Left ventricle myocardium inferior (tissue), 1 donor: Measurements from ENCODE around the gene ZFHX3. TPM values are rescaled to one million over a fixed set of nuclear protein-coding genes. Genes with fewer than 3 reads are reported as not detected.

ENCODE experiments used
- DNase-seq: peaks from one replicate; pipeline ENCODE4 v3.0.0-alpha.2; 2020
- H3K27ac ChIP-seq: fragments of 200-600 bp; replicated peaks from 2 replicates; pipeline ENCODE4 v1.8.0; 2021
- H3K27me3 ChIP-seq: fragments of 200-600 bp; 2 replicates; pipeline ENCODE4 v1.8.0; 2021; ENCODE audit warnings: low read depth
- H3K36me3 ChIP-seq: fragments of 200-600 bp; 2 replicates; pipeline ENCODE4 v1.8.0; 2021
- H3K4me1 ChIP-seq: fragments of 200-600 bp; 2 replicates; pipeline ENCODE4 v1.8.0; 2021
- H3K4me3 ChIP-seq: fragments of 200-600 bp; 2 replicates; pipeline ENCODE4 v1.8.0; 2021; ENCODE audit warnings: mild to moderate bottlenecking, moderate library complexity
- H3K9me3 ChIP-seq: fragments of 200-600 bp; replicated peaks from 2 replicates; pipeline ENCODE4 v1.8.0; 2021
- CTCF ChIP-seq: fragments of 200-600 bp; IDR thresholded peaks from 2 replicates; pipeline ENCODE4 v1.8.0; 2021; ENCODE audit warnings: antibody characterized with exemption, mild to moderate bottlenecking, borderline replicate concordance
- intact Hi-C: fragments of 100-400 bp; cut with micrococcal nuclease; formaldehyde crosslinking; loops from one replicate; pipeline ENCODE4 v1.11.0; 2022
- total RNA-seq: library from RNA; stranded (reverse); fragmentation: NEBNext Ultra II Directional; extraction: Animal tissue kit (Norgen Biotek cat#: 25700); gene quantifications from one replicate; pipeline ENCODE4 v1.2.1, GENCODE V29; 2021
- donor health status: DM: no; HTN: yes; CAD: no; lungs with severe emphysema.

ZFHX3 gene
- total RNA-seq, 1 donor from 2014 or later = 9.6 TPM

DNA sequence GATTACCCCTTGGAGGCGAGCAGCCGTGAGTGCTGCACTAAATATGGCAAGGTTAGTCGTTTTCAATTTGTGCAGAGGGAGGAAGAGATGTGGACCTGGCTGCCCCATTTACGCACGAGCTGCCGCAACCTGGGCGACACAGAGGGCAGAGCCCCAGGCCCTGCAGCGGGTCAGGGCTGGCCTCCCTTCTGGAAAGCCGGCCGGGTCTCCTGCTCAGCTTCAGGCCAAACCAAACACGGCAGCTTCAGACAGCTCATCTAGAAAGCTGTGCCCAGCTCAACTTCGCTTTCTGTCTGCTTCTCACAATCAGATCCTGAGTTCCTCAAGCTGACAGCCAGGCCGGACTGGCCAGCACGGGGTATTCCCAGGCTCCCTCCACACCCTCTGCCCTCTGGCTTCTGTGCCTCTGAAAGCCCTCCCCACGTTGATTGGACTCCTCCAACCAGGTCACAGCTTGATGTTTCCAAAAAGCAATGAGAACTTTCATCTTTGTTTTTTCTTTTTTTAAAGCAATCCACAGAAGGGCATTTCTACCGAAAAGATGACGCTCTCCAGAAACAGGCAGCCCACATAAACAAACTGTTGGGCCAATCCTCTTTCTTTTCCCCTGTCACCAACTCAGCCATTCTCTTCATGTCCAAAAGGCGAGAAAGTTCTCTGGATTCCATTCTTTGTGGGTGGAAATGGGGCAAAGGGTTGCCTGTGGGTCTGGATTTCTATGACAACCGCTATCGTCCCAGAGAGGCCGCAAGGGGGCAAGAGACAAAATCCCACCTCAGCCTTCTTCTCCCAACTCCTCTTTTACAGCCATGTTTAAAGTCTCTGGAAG lies 189.0 kb downstream of the ZFHX3 start:
- peak overlapping the region; percentile 53 for H3K27ac ChIP-seq
- peaks cover 42% of the 10 kb centered on the region for H3K4me1 ChIP-seq
- H3K9me3 ChIP-seq = no peaks in the 10 kb centered on the region
- intact Hi-C loops = no loop called here
- no peaks in the 10 kb centered on the region for H3K36me3 ChIP-seq
- TF ChIP-seq CTCF = no peak
- H3K4me3 ChIP-seq = no peak overlapping the region
- no peaks in the 10 kb centered on the region for H3K27me3 ChIP-seq
- DNase-seq = no peak

DNA sequence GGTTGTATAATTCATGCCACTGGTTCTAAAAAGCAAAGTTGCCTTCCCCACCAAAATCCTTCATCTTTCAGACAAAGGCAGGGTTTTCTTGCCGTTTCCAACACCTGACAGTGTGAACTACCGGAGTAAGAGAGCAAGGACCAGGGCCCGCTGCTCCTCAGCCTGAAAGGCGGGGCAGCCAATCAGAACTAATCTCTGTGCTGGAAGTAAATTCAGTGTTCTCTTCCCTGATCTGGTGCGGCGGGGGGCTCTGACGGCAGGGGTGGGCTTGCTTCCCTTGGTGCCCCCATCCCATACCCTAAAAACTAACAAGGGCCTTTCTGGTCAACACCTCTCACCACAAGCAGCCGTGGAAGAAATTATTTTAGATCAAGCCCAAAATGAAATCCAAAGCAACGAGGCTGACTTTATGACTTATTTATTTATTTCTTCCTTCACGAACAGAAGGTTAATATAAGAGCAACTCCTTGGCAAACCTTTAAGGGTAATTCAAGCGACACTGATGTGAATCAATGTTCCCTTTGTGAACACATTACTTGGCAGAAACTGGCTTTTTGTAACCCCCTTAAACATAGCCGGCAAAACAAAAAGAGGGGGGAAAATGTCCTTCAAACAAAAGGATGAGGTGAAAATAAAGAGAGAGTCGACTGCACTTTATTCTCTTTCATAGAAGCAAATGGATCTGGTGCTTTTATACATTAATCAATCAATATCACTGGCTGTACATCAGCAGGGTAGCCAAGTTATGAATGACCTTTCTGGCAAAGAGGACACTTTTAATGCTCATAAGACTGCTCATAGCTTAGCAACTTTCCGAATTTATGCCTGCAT lies 189.9 kb downstream of the ZFHX3 start:
- H3K9me3 ChIP-seq = no peaks in the 10 kb centered on the region
- no peaks in the 10 kb centered on the region for H3K27me3 ChIP-seq
- H3K4me3 ChIP-seq = no peak overlapping the region
- no peak for TF ChIP-seq CTCF
- H3K36me3 ChIP-seq = no peaks in the 10 kb centered on the region
- H3K27ac ChIP-seq = peak overlapping the region; percentile 53
- no peak for DNase-seq
- intact Hi-C loops = no loop called here
- peaks cover 50% of the 10 kb centered on the region for H3K4me1 ChIP-seq

- DNase-seq = no peak
- H3K27ac ChIP-seq = no peak overlapping the region
- H3K9me3 ChIP-seq = no peaks in the 10 kb centered on the region
- peak; percentile 39 for TF ChIP-seq CTCF
- no peak overlapping the region for H3K4me3 ChIP-seq
- H3K36me3 ChIP-seq = no peaks in the 10 kb centered on the region
- peaks cover 55% of the 10 kb centered on the region for H3K4me1 ChIP-seq
- no peaks in the 10 kb centered on the region for H3K27me3 ChIP-seq
- intact Hi-C loops = no loop called here
These were observed 191.1 kb downstream of the ZFHX3 start for GRCh38 chr16:72856797-72857196.

GRCh38 chr16:72854267-72854959 lies 193.5 kb downstream of the ZFHX3 start:
- intact Hi-C loops = no loop called here
- Histone ChIP-seq H3K9me3 (no peaks in the 10 kb centered on the region), H3K27me3 (no peaks in the 10 kb centered on the region), H3K4me1 (peaks cover 64% of the 10 kb centered on the region), H3K27ac (no peak overlapping the region), H3K4me3 (no peak overlapping the region), H3K36me3 (no peaks in the 10 kb centered on the region)
- no peak for TF ChIP-seq CTCF
- DNase-seq = no peak

GRCh38 chr16:72853575-72854266 lies 194.2 kb downstream of the ZFHX3 start:
- H3K27ac ChIP-seq = peak overlapping the region; percentile 3
- intact Hi-C loops = no loop called here
- DNase-seq = no peak
- H3K9me3 ChIP-seq = no peaks in the 10 kb centered on the region
- H3K4me3 ChIP-seq = no peak overlapping the region
- H3K4me1 ChIP-seq = peaks cover 64% of the 10 kb centered on the region
- no peaks in the 10 kb centered on the region for H3K27me3 ChIP-seq
- TF ChIP-seq CTCF = no peak
- H3K36me3 ChIP-seq = no peaks in the 10 kb centered on the region
